Prostate gland (tissue), 2 donors: ENCODE measurements around the gene OPTC.

Source experiments
- POLR2AphosphoS5 ChIP-seq: sonication (generic); formaldehyde crosslinking; IDR thresholded peaks from one replicate; pipeline ENCODE4 v1.6.1; 2017; ENCODE audit warnings: antibody characterized with exemption
- TF ChIP-seq, protein P1 (sequence below), 4 experiments: fragments of 200-600 bp in 2 of 4; fragments of 450-650 bp in 2 of 4; sonication (generic) in 2 of 4; IDR thresholded peaks; 1 replicate in 3 of 4; 2 replicates in 1 of 4; pipeline ENCODE4 v1.5.1; 2016 to 2019; ENCODE audit warnings: antibody characterized with exemption in 4 of 4, mild to moderate bottlenecking in 2 of 4, moderate library complexity in 2 of 4

DNA sequence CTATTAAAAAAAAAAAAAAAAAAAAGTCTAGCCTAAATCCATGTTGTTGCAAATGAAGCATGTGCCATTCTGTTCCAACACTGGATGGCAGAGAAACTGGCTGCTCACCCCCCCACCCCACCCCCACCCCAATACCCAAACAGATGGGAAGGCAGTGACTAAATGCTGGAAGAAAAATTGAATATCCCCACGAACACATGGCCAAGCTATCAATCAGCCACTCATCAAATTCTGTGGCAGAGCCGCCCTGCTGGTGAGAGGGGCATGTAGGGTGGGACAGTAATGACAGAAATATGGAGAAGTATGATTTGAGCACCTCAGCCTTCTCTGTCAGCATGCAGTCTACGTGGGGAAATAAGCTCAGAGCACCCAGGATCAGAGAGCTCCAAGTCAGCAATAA lies 34.1 kb downstream of the OPTC start:
- no peak for TF ChIP-seq POLR2AphosphoS5
- TF ChIP-seq, protein P1, sequence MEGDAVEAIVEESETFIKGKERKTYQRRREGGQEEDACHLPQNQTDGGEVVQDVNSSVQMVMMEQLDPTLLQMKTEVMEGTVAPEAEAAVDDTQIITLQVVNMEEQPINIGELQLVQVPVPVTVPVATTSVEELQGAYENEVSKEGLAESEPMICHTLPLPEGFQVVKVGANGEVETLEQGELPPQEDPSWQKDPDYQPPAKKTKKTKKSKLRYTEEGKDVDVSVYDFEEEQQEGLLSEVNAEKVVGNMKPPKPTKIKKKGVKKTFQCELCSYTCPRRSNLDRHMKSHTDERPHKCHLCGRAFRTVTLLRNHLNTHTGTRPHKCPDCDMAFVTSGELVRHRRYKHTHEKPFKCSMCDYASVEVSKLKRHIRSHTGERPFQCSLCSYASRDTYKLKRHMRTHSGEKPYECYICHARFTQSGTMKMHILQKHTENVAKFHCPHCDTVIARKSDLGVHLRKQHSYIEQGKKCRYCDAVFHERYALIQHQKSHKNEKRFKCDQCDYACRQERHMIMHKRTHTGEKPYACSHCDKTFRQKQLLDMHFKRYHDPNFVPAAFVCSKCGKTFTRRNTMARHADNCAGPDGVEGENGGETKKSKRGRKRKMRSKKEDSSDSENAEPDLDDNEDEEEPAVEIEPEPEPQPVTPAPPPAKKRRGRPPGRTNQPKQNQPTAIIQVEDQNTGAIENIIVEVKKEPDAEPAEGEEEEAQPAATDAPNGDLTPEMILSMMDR (IDR thresholded peaks at IDR 0.05) = no peak
